ENCODE measurements around the gene JAZF1. TPM values are rescaled to one million over a fixed set of nuclear protein-coding genes. Genes with fewer than 3 reads are reported as not detected.

The JAZF1 gene
- total RNA-seq, 1 experiment from 2014 or later: 3.4 TPM

DNA sequence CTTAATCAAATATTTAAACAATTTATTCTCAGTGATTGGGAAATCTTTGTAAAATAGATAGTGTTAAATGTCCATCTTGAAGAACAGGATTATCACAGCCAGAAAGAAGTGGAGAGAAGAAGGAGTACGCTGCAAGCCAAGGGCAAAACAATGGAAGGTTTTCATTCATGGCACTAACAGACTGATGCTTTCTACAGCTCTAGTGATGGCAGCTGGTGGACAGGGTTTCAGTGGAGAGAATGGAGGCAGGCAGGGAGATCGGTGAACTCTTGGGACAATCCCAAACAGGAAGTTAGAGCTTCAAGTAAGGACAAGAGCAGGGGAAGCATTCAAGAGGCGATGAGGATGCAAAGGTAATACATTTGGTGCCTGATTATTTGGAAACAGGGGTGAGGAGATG, 207.0 kb downstream of the JAZF1 start:
- intact Hi-C loops (cut with micrococcal nuclease): no loop called here
- CTCF ChIA-PET: no interaction called here

More for the DNA sequence above, 207.0 kb downstream of the JAZF1 start:
- Histone ChIP-seq H3K4me1 (ENCODE audit: control insufficient read depth in 1 of 2, insufficient read depth in 2 of 2, low read length in 2 of 2) (peaks cover 8 to 23% of the 10 kb centered on the region in 2 experiments), H3K4me3 (replicated peaks in 1 of 2; ENCODE audit: low read depth in 1 of 2, low read length in 2 of 2) (no peak overlapping the region), H3K9me2 (ENCODE audit: insufficient read depth) (no peaks in the 10 kb centered on the region), H3K9ac (ENCODE audit: low read length) (no peak overlapping the region), H2AFZ (ENCODE audit: low read depth, low read length, poor library complexity, severe bottlenecking) (no peak overlapping the region), H3K9me3 (ENCODE audit: control insufficient read depth in 1 of 2, insufficient read depth in 1 of 2, low read depth in 1 of 2, low read length in 2 of 2) (no peaks in the 10 kb centered on the region), H3K27ac (ENCODE audit: low read depth, low read length) (no peak overlapping the region), H3K4me2 (ENCODE audit: low read length) (no peak overlapping the region), H3K36me3 (ENCODE audit: control insufficient read depth in 1 of 2, insufficient read depth in 2 of 2, low read length in 2 of 2) (no peaks in the 10 kb centered on the region), H3K79me2 (ENCODE audit: insufficient read depth, low read length) (no peaks in the 10 kb centered on the region), H3K27me3 (ENCODE audit: insufficient read depth, low read length) (no peaks in the 10 kb centered on the region), H4K20me1 (ENCODE audit: insufficient read depth) (no peaks in the 10 kb centered on the region)
- TF ChIP-seq JUND (IDR thresholded peaks at IDR 0.05) (no peak), EZH2phosphoT487 (IDR thresholded peaks at IDR 0.05; ENCODE audit: borderline replicate concordance) (no peak), FOSL1 (IDR thresholded peaks at IDR 0.05; ENCODE audit: low read depth) (no peak), EGR1 (IDR thresholded peaks at IDR 0.05; ENCODE audit: low read depth) (no peak), CTCF (IDR thresholded peaks at IDR 0.05 in 2 of 3, conservative IDR thresholded peaks at IDR 0.05 in 1 of 3; ENCODE audit: borderline replicate concordance in 1 of 3, insufficient read depth in 1 of 3, low read depth in 2 of 3, low read length in 2 of 3) (no peak), RAD21 (IDR thresholded peaks at IDR 0.05; ENCODE audit: low read depth) (no peak), ZFX (IDR thresholded peaks at IDR 0.05) (no peak), ATF3 (IDR thresholded peaks at IDR 0.05) (no peak)
- TF ChIP-seq, protein P1, sequence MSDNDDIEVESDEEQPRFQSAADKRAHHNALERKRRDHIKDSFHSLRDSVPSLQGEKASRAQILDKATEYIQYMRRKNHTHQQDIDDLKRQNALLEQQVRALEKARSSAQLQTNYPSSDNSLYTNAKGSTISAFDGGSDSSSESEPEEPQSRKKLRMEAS (IDR thresholded peaks at IDR 0.05): no peak
- TF ChIP-seq, protein P2, sequence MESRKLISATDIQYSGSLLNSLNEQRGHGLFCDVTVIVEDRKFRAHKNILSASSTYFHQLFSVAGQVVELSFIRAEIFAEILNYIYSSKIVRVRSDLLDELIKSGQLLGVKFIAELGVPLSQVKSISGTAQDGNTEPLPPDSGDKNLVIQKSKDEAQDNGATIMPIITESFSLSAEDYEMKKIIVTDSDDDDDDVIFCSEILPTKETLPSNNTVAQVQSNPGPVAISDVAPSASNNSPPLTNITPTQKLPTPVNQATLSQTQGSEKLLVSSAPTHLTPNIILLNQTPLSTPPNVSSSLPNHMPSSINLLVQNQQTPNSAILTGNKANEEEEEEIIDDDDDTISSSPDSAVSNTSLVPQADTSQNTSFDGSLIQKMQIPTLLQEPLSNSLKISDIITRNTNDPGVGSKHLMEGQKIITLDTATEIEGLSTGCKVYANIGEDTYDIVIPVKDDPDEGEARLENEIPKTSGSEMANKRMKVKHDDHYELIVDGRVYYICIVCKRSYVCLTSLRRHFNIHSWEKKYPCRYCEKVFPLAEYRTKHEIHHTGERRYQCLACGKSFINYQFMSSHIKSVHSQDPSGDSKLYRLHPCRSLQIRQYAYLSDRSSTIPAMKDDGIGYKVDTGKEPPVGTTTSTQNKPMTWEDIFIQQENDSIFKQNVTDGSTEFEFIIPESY (IDR thresholded peaks at IDR 0.05; ENCODE audit: extremely low read depth, insufficient replicate concordance, low read length): no peak
- TF ChIP-seq, protein P3, sequence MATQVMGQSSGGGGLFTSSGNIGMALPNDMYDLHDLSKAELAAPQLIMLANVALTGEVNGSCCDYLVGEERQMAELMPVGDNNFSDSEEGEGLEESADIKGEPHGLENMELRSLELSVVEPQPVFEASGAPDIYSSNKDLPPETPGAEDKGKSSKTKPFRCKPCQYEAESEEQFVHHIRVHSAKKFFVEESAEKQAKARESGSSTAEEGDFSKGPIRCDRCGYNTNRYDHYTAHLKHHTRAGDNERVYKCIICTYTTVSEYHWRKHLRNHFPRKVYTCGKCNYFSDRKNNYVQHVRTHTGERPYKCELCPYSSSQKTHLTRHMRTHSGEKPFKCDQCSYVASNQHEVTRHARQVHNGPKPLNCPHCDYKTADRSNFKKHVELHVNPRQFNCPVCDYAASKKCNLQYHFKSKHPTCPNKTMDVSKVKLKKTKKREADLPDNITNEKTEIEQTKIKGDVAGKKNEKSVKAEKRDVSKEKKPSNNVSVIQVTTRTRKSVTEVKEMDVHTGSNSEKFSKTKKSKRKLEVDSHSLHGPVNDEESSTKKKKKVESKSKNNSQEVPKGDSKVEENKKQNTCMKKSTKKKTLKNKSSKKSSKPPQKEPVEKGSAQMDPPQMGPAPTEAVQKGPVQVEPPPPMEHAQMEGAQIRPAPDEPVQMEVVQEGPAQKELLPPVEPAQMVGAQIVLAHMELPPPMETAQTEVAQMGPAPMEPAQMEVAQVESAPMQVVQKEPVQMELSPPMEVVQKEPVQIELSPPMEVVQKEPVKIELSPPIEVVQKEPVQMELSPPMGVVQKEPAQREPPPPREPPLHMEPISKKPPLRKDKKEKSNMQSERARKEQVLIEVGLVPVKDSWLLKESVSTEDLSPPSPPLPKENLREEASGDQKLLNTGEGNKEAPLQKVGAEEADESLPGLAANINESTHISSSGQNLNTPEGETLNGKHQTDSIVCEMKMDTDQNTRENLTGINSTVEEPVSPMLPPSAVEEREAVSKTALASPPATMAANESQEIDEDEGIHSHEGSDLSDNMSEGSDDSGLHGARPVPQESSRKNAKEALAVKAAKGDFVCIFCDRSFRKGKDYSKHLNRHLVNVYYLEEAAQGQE (IDR thresholded peaks at IDR 0.05; ENCODE audit: low read depth): no peak
- BruUV-seq (replicated peaks): no TSS peak
- DNase-seq (ENCODE audit: low read depth, low spot score) (no peak), ATAC-seq (no peak)
- POLR2A ChIA-PET: no interaction called here
- RAD21 ChIA-PET (ENCODE audit: low non-redundant PET in 1 of 2, low total read pairs in 2 of 2, uncharacterized antibody in 2 of 2, unreplicated experiment in 2 of 2): no interaction called here
